B cell (primary cell): ENCODE measurements around the gene ABCA9. TPM values are rescaled to one million over a fixed set of nuclear protein-coding genes. Genes with fewer than 3 reads are reported as not detected.

ENCODE experiments used
- ATAC-seq: fragments of 200-7000 bp; cut with Tn5 transposase; one replicate; pipeline ENCODE4 v1.10.0; 2021; ENCODE audit warnings: low read depth, mild to moderate bottlenecking, moderate number of reproducible peaks, moderate library complexity
- CTCF ChIA-PET: fragments of 350-600 bp; sonication (Branson Sonifier 250); formaldehyde crosslinking; loops from one replicate; lab custom pipeline; 2021; ENCODE audit warnings: antibody characterized with exemption, inconsistent platforms; lab: Charles Lee
- POLR2A ChIA-PET: fragments of 350-600 bp; sonication (Branson Sonifier 250); formaldehyde crosslinking; loops from one replicate; lab custom pipeline; 2021; ENCODE audit warnings: antibody characterized with exemption; lab: Charles Lee
- DNase-seq: peaks from one replicate; pipeline ENCODE4 v3.0.0; 2013
- H2AFZ ChIP-seq: 2 replicates; pipeline ENCODE4 v1.6.1; 2012; ENCODE audit warnings: mild to moderate bottlenecking, low read depth, low read length; ENCODE audit not compliant: insufficient read depth, poor library complexity, severe bottlenecking
- H3K27ac ChIP-seq, 2 donors: 1 replicate in 1 of 2; 2 replicates in 1 of 2; pipeline ENCODE4 v1.5.1; 2012 to 2013; ENCODE audit warnings: low read length in 2 of 2, mild to moderate bottlenecking in 2 of 2, moderate library complexity in 1 of 2
- H3K27me3 ChIP-seq, 4 experiments: fragments of 200-600 bp in 1 of 4; sonication (generic) in 1 of 4; replicated peaks in 1 of 4; 1 replicate in 2 of 4; 2 replicates in 2 of 4; pipeline versions ENCODE4 v1.6.1 to v1.7.0; 2013 to 2016; ENCODE audit warnings: low read length in 3 of 4, mild to moderate bottlenecking in 2 of 4, mixed read lengths in 1 of 4, moderate library complexity in 1 of 4; ENCODE audit not compliant: insufficient read depth in 4 of 4, control insufficient read depth in 3 of 4; ENCODE audit errors: control extremely low read depth in 1 of 4
- H3K36me3 ChIP-seq, 2 experiments: replicated peaks in 1 of 2; 1 replicate in 1 of 2; 2 replicates in 1 of 2; pipeline versions ENCODE4 v1.6.1 to v1.7.1; 2013; ENCODE audit warnings: low read length in 1 of 2; ENCODE audit not compliant: insufficient read depth in 2 of 2, control insufficient read depth in 1 of 2; ENCODE audit errors: control extremely low read depth in 1 of 2, extremely low read depth in 1 of 2
- H3K4me1 ChIP-seq, 2 donors: fragments of 200-600 bp in 1 of 2; sonication (generic) in 1 of 2; 1 replicate in 1 of 2; 2 replicates in 1 of 2; pipeline versions ENCODE4 v1.5.1 to v1.6.1; 2013 to 2017; ENCODE audit warnings: low read length in 2 of 2; ENCODE audit not compliant: control insufficient read depth in 2 of 2, insufficient read depth in 2 of 2
- H3K4me2 ChIP-seq: replicated peaks from 2 replicates; pipeline ENCODE3; 2012; ENCODE audit warnings: mild to moderate bottlenecking, low read depth, low read length; ENCODE audit not compliant: poor library complexity, severe bottlenecking
- H3K4me3 ChIP-seq, 5 experiments: fragments of 200-600 bp in 1 of 5; sonication (generic) in 1 of 5; 1 replicate in 3 of 5; 2 replicates in 2 of 5; pipeline versions ENCODE4 v1.5.1 to v1.7.0; 2011 to 2016; ENCODE audit warnings: low read length in 4 of 5, mild to moderate bottlenecking in 4 of 5, low read depth in 2 of 5, control low read depth in 1 of 5, moderate library complexity in 1 of 5; ENCODE audit not compliant: insufficient read depth in 1 of 5; ENCODE audit errors: control extremely low read depth in 1 of 5, extremely low read depth in 1 of 5
- H3K79me2 ChIP-seq: fragments of 200-600 bp; sonication (generic); one replicate; pipeline ENCODE4 v1.6.0; 2016; ENCODE audit warnings: low read length; ENCODE audit not compliant: control insufficient read depth, insufficient read depth
- H3K9ac ChIP-seq: fragments of 200-600 bp; sonication (generic); 2 replicates; pipeline ENCODE4 v1.6.1; 2017; ENCODE audit warnings: mild to moderate bottlenecking, low read length, moderate library complexity
- H3K9me3 ChIP-seq, 3 donors: one replicate each; pipeline versions ENCODE4 v1.6.1 to v1.7.1; 2013; ENCODE audit warnings: low read length in 2 of 3; ENCODE audit not compliant: control insufficient read depth in 2 of 3, insufficient read depth in 1 of 3; ENCODE audit errors: control extremely low read depth in 1 of 3
- H4K20me1 ChIP-seq: 2 replicates; pipeline ENCODE4 v1.6.0; 2012; ENCODE audit warnings: mild to moderate bottlenecking, low read length; ENCODE audit not compliant: insufficient read depth, control insufficient read depth, poor library complexity, severe bottlenecking
- H3K27ac Mint-ChIP-seq: one replicate; pipeline ENCODE4 v1.8.0; 2021; ENCODE audit warnings: mixed read lengths
- H3K27me3 Mint-ChIP-seq: one replicate; pipeline ENCODE4 v1.8.0; 2021; ENCODE audit warnings: mixed read lengths
- H3K4me1 Mint-ChIP-seq: one replicate; pipeline ENCODE4 v1.8.0; 2021; ENCODE audit warnings: mixed read lengths
- H3K4me3 Mint-ChIP-seq: one replicate; pipeline ENCODE4 v1.8.0; 2021; ENCODE audit warnings: mixed read lengths
- H3K9me3 Mint-ChIP-seq: one replicate; pipeline ENCODE4 v1.8.0; 2022; ENCODE audit warnings: mixed read lengths; ENCODE audit not compliant: insufficient read depth
- EZH2 ChIP-seq: IDR thresholded peaks from 2 replicates; pipeline ENCODE4 v1.6.1; 2012; ENCODE audit warnings: borderline replicate concordance, low read depth, mild to moderate bottlenecking, moderate library complexity, low read length; ENCODE audit not compliant: insufficient read depth, poor library complexity, severe bottlenecking
- whole genome bisulfite sequencing: methylation state at CpG from one replicate; pipeline ENCODE4 v1.1.5; 2013; ENCODE audit warnings: missing lambda C conversion rate; ENCODE audit not compliant: insufficient coverage; 5-methylcytosine and 5-hydroxymethylcytosine counted together
- intact Hi-C: fragments of 100-400 bp; cut with micrococcal nuclease; formaldehyde crosslinking; loops from one replicate; pipeline ENCODE4 v1.10.0; 2022
- polyA plus RNA-seq: library from polyadenylated mRNA; depleted of rRNA; stranded (reverse); fragments of >200 nt; gene quantifications from 2 replicates; pipeline ENCODE4 v1.2.3, GENCODE V29; 2012
- total RNA-seq, 2 donors: library from RNA; stranded (reverse); fragments of 120-200 nt in 1 of 2; gene quantifications; 1 replicate in 1 of 2; 2 replicates in 1 of 2; pipeline versions ENCODE4 v1.2.3 to v1.2.4, GENCODE V29; 2013 to 2022
- TF ChIP-seq, protein P1 (sequence below): fragments of 200-600 bp; IDR thresholded peaks from one replicate; pipeline ENCODE4 v1.8.0; 2022; ENCODE audit warnings: antibody characterized with exemption, mild to moderate bottlenecking

ABCA9 gene
- total and polyA plus RNA-seq, 2 donors (not counting 1 experiment from before 2014, with no cell fraction given): 0.06 to 0.91 TPM

- ChIA-PET CTCF (interaction anchor here (0.7 kb wide), 2 partner anchors 12 to 128 kb away, joined by 3 read pairs; no protein-coding TSS in a partner anchor), POLR2A (no interaction called here)
- no peaks in the 10 kb centered on the region for H3K36me3 ChIP-seq
- no peak overlapping the region for H3K27ac ChIP-seq
- no peaks in the 10 kb centered on the region for H4K20me1 ChIP-seq
- Mint-ChIP-seq H3K27me3 (no peaks in the 10 kb centered on the region), H3K27ac (no peak overlapping the region), H3K4me1 (no peaks in the 10 kb centered on the region), H3K4me3 (no peak overlapping the region), H3K9me3 (no peaks in the 10 kb centered on the region)
- TF ChIP-seq, protein P1, sequence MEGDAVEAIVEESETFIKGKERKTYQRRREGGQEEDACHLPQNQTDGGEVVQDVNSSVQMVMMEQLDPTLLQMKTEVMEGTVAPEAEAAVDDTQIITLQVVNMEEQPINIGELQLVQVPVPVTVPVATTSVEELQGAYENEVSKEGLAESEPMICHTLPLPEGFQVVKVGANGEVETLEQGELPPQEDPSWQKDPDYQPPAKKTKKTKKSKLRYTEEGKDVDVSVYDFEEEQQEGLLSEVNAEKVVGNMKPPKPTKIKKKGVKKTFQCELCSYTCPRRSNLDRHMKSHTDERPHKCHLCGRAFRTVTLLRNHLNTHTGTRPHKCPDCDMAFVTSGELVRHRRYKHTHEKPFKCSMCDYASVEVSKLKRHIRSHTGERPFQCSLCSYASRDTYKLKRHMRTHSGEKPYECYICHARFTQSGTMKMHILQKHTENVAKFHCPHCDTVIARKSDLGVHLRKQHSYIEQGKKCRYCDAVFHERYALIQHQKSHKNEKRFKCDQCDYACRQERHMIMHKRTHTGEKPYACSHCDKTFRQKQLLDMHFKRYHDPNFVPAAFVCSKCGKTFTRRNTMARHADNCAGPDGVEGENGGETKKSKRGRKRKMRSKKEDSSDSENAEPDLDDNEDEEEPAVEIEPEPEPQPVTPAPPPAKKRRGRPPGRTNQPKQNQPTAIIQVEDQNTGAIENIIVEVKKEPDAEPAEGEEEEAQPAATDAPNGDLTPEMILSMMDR: no peak
- no peaks in the 10 kb centered on the region for H3K79me2 ChIP-seq
- no peak overlapping the region for H2AFZ ChIP-seq
- WGBS: no CpG with 5 or more reads among the region's 9 CpGs
- H3K4me2 ChIP-seq: no peak overlapping the region
- ATAC-seq: no peak
- no peaks in the 10 kb centered on the region for H3K9me3 ChIP-seq
- H3K4me3 ChIP-seq: no peak overlapping the region
- DNase-seq: no peak
- no peaks in the 10 kb centered on the region for H3K4me1 ChIP-seq
- no peaks in the 10 kb centered on the region for H3K27me3 ChIP-seq
- no peak overlapping the region for H3K9ac ChIP-seq
- intact Hi-C loops: no loop called here
These were observed 43.0 kb upstream of the ABCA9 start for GRCh38 chr17:69103557-69104233.

DNA sequence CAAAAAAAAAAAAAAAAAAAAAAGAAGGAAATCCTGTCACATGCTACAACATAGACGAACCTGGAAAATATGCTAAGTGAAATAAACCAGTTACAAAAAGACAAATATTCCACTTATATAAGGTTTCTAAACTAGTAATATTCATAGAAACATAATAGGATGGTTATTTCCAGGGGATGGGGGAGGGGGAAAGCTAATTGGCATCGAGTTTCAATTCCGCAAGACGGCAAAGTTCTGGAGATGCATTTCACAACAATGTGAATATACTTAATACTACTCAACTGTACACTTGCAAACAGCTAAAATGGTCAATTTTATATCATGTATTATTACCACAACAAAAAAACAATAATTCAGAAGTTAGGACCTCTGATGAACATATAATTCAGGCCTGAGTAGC is 37.9 kb upstream of the ABCA9 start:
- DNase-seq (no peak), ATAC-seq (no peak)
- POLR2A ChIA-PET: no interaction called here
- Histone ChIP-seq H3K79me2 (no peaks in the 10 kb centered on the region), H3K4me2 (no peak overlapping the region), H3K36me3 (no peaks in the 10 kb centered on the region), H3K4me1 (peaks cover 0 to 3% of the 10 kb centered on the region in 2 donors), H3K9ac (no peak overlapping the region), H2AFZ (no peak overlapping the region), H3K27me3 (no peaks in the 10 kb centered on the region), H3K27ac (no peak overlapping the region), H3K4me3 (no peak overlapping the region), H3K9me3 (no peaks in the 10 kb centered on the region), H4K20me1 (no peaks in the 10 kb centered on the region)
- no peaks in the 10 kb centered on the region for H3K9me3 Mint-ChIP-seq
- no peaks in the 10 kb centered on the region for H3K27me3 Mint-ChIP-seq
- WGBS: no CpG with 5 or more reads among the region's 4 CpGs
- H3K4me1 Mint-ChIP-seq: peaks cover 10% of the 10 kb centered on the region
- H3K4me3 Mint-ChIP-seq: no peak overlapping the region
- no peak overlapping the region for H3K27ac Mint-ChIP-seq
- TF ChIP-seq, protein P1: no peak
- no peak for TF ChIP-seq EZH2
- CTCF ChIA-PET: no interaction called here
- intact Hi-C loops: no loop called here
